Nephron progenitor cell (in vitro differentiated cells): ENCODE results near the gene DNMT3A.

ENCODE experiments used
- DNase-seq: peaks from one replicate; pipeline ENCODE4 v3.0.0; 2021
- H3K27ac Mint-ChIP-seq: 2 replicates; pipeline ENCODE4 v1.8.0; 2021; ENCODE audit warnings: mild to moderate bottlenecking, moderate library complexity, mixed read lengths
- H3K27me3 Mint-ChIP-seq: 2 replicates; pipeline ENCODE4 v1.8.0; 2021; ENCODE audit warnings: mild to moderate bottlenecking, low read depth, mixed read lengths; ENCODE audit not compliant: poor library complexity
- H3K36me3 Mint-ChIP-seq: 2 replicates; pipeline ENCODE4 v1.8.0; 2021; ENCODE audit warnings: low read depth, mixed read lengths
- H3K4me1 Mint-ChIP-seq: 2 replicates; pipeline ENCODE4 v1.8.0; 2021; ENCODE audit warnings: mixed read lengths
- H3K4me3 Mint-ChIP-seq: 2 replicates; pipeline ENCODE4 v1.8.0; 2021; ENCODE audit warnings: mild to moderate bottlenecking, moderate library complexity, mixed read lengths
- H3K9me3 Mint-ChIP-seq: 2 replicates; pipeline ENCODE4 v1.8.0; 2021; ENCODE audit warnings: mild to moderate bottlenecking, moderate library complexity, mixed read lengths
- CTCF ChIP-seq: fragments of 200-600 bp; sonication (generic); IDR thresholded peaks from 2 replicates; pipeline ENCODE4 v1.5.0; 2021; ENCODE audit warnings: antibody characterized with exemption

DNMT3A gene

GRCh38 chr2:25251071-25251421, 90.7 kb downstream of the DNMT3A start:
- peak overlapping the region; percentile 89 for H3K4me3 Mint-ChIP-seq
- H3K27ac Mint-ChIP-seq = peak overlapping the region; percentile 80
- H3K4me1 Mint-ChIP-seq = peaks cover 61% of the 10 kb centered on the region
- peaks cover 6% of the 10 kb centered on the region for H3K9me3 Mint-ChIP-seq
- peaks cover 56% of the 10 kb centered on the region for H3K36me3 Mint-ChIP-seq
- H3K27me3 Mint-ChIP-seq = peaks cover 11% of the 10 kb centered on the region
- TF ChIP-seq CTCF = no peak
- DNase-seq = peak; percentile 36

DNA sequence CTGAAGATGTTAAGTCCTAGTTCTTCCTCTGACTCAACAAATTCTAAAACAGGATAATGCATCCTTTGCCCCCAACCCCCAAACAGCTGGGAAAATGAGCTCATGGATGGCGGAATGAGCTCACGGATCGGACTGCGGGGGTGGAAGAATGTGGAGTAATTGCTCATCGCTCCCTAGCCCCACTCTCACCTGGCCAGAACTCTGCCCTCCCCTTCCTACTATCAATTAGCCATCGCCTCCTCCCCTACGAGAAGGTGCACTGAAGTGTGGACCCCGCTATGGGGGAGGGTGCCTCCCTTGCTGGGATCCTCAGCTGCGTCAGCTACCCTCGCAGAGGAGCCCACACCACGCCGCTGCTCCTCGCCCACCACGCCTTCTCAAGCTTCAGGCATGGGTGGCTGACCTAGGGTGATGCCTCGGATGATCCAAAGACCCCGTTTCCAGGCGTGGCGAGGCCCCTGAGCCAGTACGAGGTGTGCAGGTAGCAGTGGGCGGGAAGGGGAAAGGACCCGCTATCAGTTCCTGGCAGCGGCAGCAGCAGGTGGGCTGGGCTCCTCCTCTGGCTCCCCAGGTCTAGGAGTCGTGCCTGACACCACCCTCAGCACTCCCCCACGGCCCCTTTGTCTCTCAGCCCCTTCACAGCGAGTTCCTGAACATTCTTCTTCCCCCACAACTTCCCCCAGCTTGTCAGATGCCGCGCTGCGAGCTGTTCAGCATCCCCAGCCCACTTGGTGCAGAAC, 91.2 kb downstream of the DNMT3A start:
- H3K9me3 Mint-ChIP-seq = peaks cover 6% of the 10 kb centered on the region
- peak; percentile 51 for DNase-seq

GRCh38 chr2:25249785-25250184, 91.9 kb downstream of the DNMT3A start:
- TF ChIP-seq CTCF = no peak
- no peak for DNase-seq
- peaks cover 6% of the 10 kb centered on the region for H3K9me3 Mint-ChIP-seq
- peak overlapping the region; percentile 89 for H3K4me3 Mint-ChIP-seq
- peaks cover 54% of the 10 kb centered on the region for H3K36me3 Mint-ChIP-seq
- peaks cover 10% of the 10 kb centered on the region for H3K27me3 Mint-ChIP-seq
- peaks cover 49% of the 10 kb centered on the region for H3K4me1 Mint-ChIP-seq
- peak overlapping the region; percentile 39 for H3K27ac Mint-ChIP-seq

More for the DNA sequence above, 91.2 kb downstream of the DNMT3A start:
- peak overlapping the region; percentile 89 for H3K4me3 Mint-ChIP-seq
- H3K36me3 Mint-ChIP-seq = peaks cover 57% of the 10 kb centered on the region
- peaks cover 10% of the 10 kb centered on the region for H3K27me3 Mint-ChIP-seq
- H3K27ac Mint-ChIP-seq = peak overlapping the region; percentile 74
- no peak for TF ChIP-seq CTCF
- H3K4me1 Mint-ChIP-seq = peaks cover 56% of the 10 kb centered on the region

DNA sequence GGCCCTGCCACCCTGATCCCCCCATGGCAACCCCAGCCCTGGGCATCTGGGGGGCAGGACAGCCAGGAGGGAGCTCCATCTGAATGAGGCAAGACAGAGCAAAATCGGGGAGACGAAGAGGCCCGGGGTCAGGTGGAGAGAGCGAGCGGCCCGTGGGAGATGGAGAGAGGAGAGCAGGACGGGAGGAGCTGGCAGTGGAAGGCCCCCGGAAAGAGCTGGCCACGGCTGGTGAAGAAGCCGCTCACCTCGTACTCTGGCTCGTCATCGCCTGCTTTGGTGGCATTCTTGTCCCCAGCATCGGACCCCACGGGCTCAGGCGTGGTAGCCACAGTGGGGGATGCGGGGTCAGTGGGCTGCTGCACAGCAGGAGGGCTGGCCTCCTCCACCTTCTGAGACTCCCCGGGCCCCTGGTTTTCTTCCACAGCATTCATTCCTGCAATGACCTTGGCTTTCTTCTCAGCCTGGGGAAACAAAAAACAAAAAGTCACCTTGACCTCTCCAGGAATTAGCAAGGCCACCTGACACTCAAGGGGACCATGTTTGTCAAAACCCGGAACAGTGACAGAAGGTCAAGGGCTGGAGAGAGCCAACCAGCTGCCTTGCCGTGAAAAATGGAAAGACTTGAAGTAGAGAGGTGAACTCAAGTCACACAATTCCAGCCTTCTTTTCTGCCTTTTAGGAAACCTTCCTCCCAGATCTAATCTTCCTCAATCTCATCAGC, 93.8 kb downstream of the DNMT3A start:
- H3K4me3 Mint-ChIP-seq = no peak overlapping the region
- peak overlapping the region; percentile 54 for H3K27ac Mint-ChIP-seq
- DNase-seq = no peak
- peaks cover 5% of the 10 kb centered on the region for H3K27me3 Mint-ChIP-seq
- TF ChIP-seq CTCF = no peak
- no peaks in the 10 kb centered on the region for H3K9me3 Mint-ChIP-seq
- H3K36me3 Mint-ChIP-seq = peaks cover 46% of the 10 kb centered on the region
- peaks cover 32% of the 10 kb centered on the region for H3K4me1 Mint-ChIP-seq

DNA sequence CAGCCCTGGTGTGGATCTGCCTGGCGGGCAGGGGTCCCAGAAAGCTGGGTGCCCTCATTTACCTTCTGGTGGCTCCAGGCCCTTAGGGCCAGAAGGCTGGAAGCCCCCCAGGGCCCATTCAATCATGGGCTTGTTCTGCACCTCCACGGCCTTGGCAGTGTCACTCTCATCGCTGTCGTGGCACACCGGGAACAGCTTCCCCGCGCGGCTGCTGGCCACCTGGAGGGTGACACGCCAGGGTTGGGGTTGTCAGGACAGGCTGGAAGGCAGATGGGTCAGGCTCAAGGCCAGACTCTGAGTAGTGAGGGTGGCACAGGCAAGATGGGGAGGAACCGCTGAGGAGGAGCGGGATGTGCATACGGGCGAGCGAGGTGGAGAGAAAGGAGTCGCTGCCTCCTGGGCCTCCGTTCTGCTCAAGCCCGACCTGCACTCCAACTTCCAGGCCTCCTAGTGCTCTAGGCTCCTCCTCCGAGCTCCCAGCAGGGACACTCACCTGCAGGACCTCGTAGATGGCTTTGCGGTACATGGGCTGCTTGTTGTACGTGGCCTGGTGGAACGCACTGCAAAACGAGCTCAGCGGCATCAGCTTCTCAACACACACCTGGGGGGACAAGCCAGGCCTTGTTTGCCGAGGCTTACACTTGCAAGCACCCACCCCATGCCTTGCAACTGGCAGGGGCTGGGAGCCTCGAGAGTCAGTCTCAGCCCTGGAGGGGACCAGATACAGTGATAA, 95.0 kb downstream of the DNMT3A start:
- Mint-ChIP-seq H3K27ac (no peak overlapping the region), H3K36me3 (peaks cover 55% of the 10 kb centered on the region), H3K9me3 (no peaks in the 10 kb centered on the region), H3K4me3 (no peak overlapping the region), H3K4me1 (peaks cover 33% of the 10 kb centered on the region), H3K27me3 (no peaks in the 10 kb centered on the region)
- DNase-seq = no peak
- TF ChIP-seq CTCF = no peak
